Choroid plexus epithelial cell (primary cell): ENCODE results near the gene UTY.
A peak's percentile ranks its signal among the peaks of the same experiment; 100 is the strongest.

ENCODE experiments used
- DNase-seq: peaks from one replicate; pipeline ENCODE4 v3.0.0-alpha.2; 2010; ENCODE audit warnings: low read depth
- H3K4me3 ChIP-seq: 2 replicates; pipeline ENCODE4 v1.5.1; 2011; ENCODE audit warnings: low read depth, mild to moderate bottlenecking, control low read depth, low read length, moderate library complexity
- CTCF ChIP-seq: conservative IDR thresholded peaks from 2 replicates; pipeline ENCODE4 v1.5.1; 2011; ENCODE audit warnings: low read depth, mild to moderate bottlenecking, control low read depth, inconsistent platforms, low read length, moderate library complexity

Gene UTY

GRCh38 chrY:13415556-13415955 lies 64.3 kb downstream of the UTY start:
- no peak for TF ChIP-seq CTCF
- no peak overlapping the region for H3K4me3 ChIP-seq
- no peak for DNase-seq

- no peak for DNase-seq
- TF ChIP-seq CTCF, result no peak
- no peak overlapping the region for H3K4me3 ChIP-seq
These were observed 81.0 kb downstream of the UTY start for GRCh38 chrY:13398876-13399275.

- TF ChIP-seq CTCF, result no peak
- no peak overlapping the region for H3K4me3 ChIP-seq
These were observed 98.6 kb downstream of the UTY start for GRCh38 chrY:13381110-13381683.

GRCh38 chrY:13370868-13371800 lies 108.7 kb downstream of the UTY start:
- H3K4me3 ChIP-seq, result no peak overlapping the region
- no peak for TF ChIP-seq CTCF
- DNase-seq, result peak; percentile 19

More at GRCh38 chrY:13381110-13381683, 98.6 kb downstream of the UTY start:
- no peak for DNase-seq

GRCh38 chrY:13370245-13370644 lies 109.6 kb downstream of the UTY start:
- TF ChIP-seq CTCF, result no peak
- H3K4me3 ChIP-seq, result no peak overlapping the region
- no peak for DNase-seq

GRCh38 chrY:13368513-13368845 lies 111.4 kb downstream of the UTY start:
- no peak for DNase-seq
- TF ChIP-seq CTCF, result no peak
- no peak overlapping the region for H3K4me3 ChIP-seq
